PFSK-1 (cell line): ENCODE data around the gene EFNA5.

Experiments
- FOXP2 ChIP-seq: optimal IDR thresholded peaks from 2 replicates; pipeline ENCODE3; 2011; ENCODE audit warnings: borderline replicate concordance, control low read depth, inconsistent platforms; ENCODE audit not compliant: insufficient read depth; ENCODE audit errors: extremely low read length, extremely low read depth
- POLR2AphosphoS5 ChIP-seq: IDR thresholded peaks from 2 replicates; pipeline ENCODE4 v1.6.1; 2012; ENCODE audit warnings: low read depth, mild to moderate bottlenecking, control low read depth, low read length, moderate library complexity
- SIN3A ChIP-seq: IDR thresholded peaks from 2 replicates; pipeline ENCODE4 v1.6.1; 2012; ENCODE audit warnings: mild to moderate bottlenecking, low read length, moderate library complexity, borderline replicate concordance; ENCODE audit not compliant: insufficient read depth
- TAF1 ChIP-seq: IDR thresholded peaks from 2 replicates; pipeline ENCODE4 v1.6.1; 2012; ENCODE audit warnings: low read length, control low read depth, borderline replicate concordance; ENCODE audit not compliant: insufficient read depth
- TF ChIP-seq, protein P1 (sequence below), 2 experiments: IDR thresholded peaks; 2 replicates each; pipeline versions ENCODE4 v1.6.1 to v1.8.0; 2011 to 2012; ENCODE audit warnings: low read depth in 2 of 2, low read length in 2 of 2, control low read depth in 1 of 2, inconsistent platforms in 1 of 2, mild to moderate bottlenecking in 1 of 2, moderate library complexity in 1 of 2; ENCODE audit not compliant: insufficient read depth in 1 of 2

The EFNA5 gene

DNA sequence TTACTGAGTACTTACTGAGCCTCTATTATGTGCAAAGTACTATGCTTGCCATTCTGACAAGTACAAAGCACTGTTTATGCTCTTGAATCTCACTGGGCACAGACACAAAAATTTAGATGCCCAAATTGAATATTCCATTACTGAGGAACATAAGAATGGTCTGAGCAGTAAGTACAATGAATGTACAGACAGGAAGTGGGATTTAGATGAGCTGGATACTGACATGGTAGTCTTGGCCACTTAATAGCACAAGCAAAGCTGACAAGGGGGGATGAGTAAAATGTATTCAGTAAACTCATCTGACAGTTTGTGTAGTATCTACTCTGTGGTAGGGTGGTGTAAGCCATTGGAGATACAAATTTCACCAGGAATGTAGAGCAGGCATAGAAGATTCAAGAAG is 132.4 kb downstream of the EFNA5 start:
- no peak for TF ChIP-seq POLR2AphosphoS5
- no peak for TF ChIP-seq SIN3A
- no peak for TF ChIP-seq FOXP2
- TF ChIP-seq TAF1 = no peak
- TF ChIP-seq, protein P1, sequence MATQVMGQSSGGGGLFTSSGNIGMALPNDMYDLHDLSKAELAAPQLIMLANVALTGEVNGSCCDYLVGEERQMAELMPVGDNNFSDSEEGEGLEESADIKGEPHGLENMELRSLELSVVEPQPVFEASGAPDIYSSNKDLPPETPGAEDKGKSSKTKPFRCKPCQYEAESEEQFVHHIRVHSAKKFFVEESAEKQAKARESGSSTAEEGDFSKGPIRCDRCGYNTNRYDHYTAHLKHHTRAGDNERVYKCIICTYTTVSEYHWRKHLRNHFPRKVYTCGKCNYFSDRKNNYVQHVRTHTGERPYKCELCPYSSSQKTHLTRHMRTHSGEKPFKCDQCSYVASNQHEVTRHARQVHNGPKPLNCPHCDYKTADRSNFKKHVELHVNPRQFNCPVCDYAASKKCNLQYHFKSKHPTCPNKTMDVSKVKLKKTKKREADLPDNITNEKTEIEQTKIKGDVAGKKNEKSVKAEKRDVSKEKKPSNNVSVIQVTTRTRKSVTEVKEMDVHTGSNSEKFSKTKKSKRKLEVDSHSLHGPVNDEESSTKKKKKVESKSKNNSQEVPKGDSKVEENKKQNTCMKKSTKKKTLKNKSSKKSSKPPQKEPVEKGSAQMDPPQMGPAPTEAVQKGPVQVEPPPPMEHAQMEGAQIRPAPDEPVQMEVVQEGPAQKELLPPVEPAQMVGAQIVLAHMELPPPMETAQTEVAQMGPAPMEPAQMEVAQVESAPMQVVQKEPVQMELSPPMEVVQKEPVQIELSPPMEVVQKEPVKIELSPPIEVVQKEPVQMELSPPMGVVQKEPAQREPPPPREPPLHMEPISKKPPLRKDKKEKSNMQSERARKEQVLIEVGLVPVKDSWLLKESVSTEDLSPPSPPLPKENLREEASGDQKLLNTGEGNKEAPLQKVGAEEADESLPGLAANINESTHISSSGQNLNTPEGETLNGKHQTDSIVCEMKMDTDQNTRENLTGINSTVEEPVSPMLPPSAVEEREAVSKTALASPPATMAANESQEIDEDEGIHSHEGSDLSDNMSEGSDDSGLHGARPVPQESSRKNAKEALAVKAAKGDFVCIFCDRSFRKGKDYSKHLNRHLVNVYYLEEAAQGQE (IDR thresholded peaks at IDR 0.05; ENCODE audit: insufficient read depth in 1 of 2, low read depth in 2 of 2, low read length in 2 of 2) = no peak

DNA sequence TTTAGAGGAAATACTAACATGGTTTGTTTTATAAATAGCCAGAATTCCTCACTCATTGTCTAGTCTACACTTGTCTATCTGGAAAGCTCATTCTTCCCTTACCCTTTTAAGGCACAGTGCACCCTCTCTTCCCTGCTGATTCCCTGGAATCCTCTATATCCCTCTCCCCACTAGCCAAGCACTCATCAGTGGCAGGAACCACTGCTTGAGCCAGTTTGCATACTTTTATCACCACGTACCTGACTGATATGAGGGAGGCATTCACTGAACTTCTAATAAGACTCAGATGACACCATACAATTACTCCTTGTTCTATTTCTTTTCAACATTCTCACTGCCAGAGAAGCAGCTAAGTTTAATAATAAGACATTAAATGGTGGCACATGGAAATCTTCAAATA is 134.9 kb downstream of the EFNA5 start:
- no peak for TF ChIP-seq FOXP2
- TF ChIP-seq TAF1 = no peak
- no peak for TF ChIP-seq POLR2AphosphoS5
- TF ChIP-seq, protein P1 (IDR thresholded peaks at IDR 0.05; ENCODE audit: insufficient read depth in 1 of 2, low read depth in 2 of 2, low read length in 2 of 2) = no peak
- TF ChIP-seq SIN3A = no peak

GRCh38 chr5:107533910-107534876 is 136.5 kb downstream of the EFNA5 start:
- no peak for TF ChIP-seq FOXP2
- no peak for TF ChIP-seq TAF1
- TF ChIP-seq, protein P1 (IDR thresholded peaks at IDR 0.05; ENCODE audit: insufficient read depth in 1 of 2, low read depth in 2 of 2, low read length in 2 of 2) = no peak
- TF ChIP-seq POLR2AphosphoS5 = no peak
- TF ChIP-seq SIN3A = no peak

DNA sequence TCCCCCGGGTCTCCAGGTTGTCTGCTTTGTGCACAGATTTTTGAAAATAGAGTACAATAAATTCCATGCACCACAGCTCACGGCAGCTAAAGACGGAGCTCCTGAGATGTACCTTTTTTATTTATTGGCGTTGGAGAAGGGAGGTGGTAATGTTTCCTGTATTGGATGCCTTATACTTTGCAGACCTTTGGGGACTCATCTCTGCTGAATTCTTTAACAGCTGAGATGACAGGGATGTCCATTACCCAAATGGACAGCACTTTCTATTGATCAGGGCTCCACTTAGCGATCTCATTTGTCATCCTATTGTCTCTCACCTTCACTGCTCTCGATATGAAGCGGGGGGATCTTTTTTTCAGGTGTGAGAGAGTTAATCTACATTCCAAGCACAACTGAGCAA is 137.8 kb downstream of the EFNA5 start:
- TF ChIP-seq POLR2AphosphoS5 (no peak), FOXP2 (no peak), SIN3A (no peak), TAF1 (no peak)
- TF ChIP-seq, protein P1 (IDR thresholded peaks at IDR 0.05; ENCODE audit: insufficient read depth in 1 of 2, low read depth in 2 of 2, low read length in 2 of 2) = no peak

GRCh38 chr5:107532169-107532878 is 138.4 kb downstream of the EFNA5 start:
- TF ChIP-seq SIN3A (no peak), TAF1 (no peak), POLR2AphosphoS5 (no peak), FOXP2 (no peak)
- TF ChIP-seq, protein P1 (IDR thresholded peaks at IDR 0.05; ENCODE audit: insufficient read depth in 1 of 2, low read depth in 2 of 2, low read length in 2 of 2) = no peak
